Mammary epithelial cell (primary cell): ENCODE results near the gene DCUN1D2.

Experiments
- CTCF ChIP-seq, 2 donors: IDR thresholded peaks in 1 of 2; conservative IDR thresholded peaks in 1 of 2; 2 replicates each; pipeline ENCODE4 v1.5.1; 2011 to 2012; ENCODE audit warnings: inconsistent platforms in 2 of 2, low read length in 2 of 2, mild to moderate bottlenecking in 2 of 2, control low read depth in 1 of 2, low read depth in 1 of 2; ENCODE audit not compliant: insufficient read depth in 1 of 2; ENCODE audit errors: extremely low read depth in 1 of 2
- EZH2 ChIP-seq: IDR thresholded peaks from 2 replicates; pipeline ENCODE4 v1.6.1; 2012; ENCODE audit warnings: low read length, inconsistent platforms, borderline replicate concordance

- TF ChIP-seq CTCF (conservative IDR thresholded peaks at IDR 0.05 in 1 of 2, IDR thresholded peaks at IDR 0.05 in 1 of 2; ENCODE audit: extremely low read depth in 1 of 2, insufficient read depth in 1 of 2, low read depth in 1 of 2, low read length in 2 of 2): no peak
- no peak for TF ChIP-seq EZH2
Observed at GRCh38 chr13:113470073-113470472, 20.4 kb downstream of the DCUN1D2 start.
